EH (cell line): ENCODE measurements around the gene MYD88.

Experiments
- DNase-seq: peaks from one replicate; pipeline ENCODE4 v3.0.0-alpha.2; 2015; ENCODE audit warnings: low read depth

The MYD88 gene

GRCh38 chr3:38138349-38139190 lies at the start of gene MYD88:
TSS of gene MYD88 (plus strand) at chr3:38138661. CDS start at chr3:38138701, 40 bp downstream.
- DNase-seq, result peak; percentile 73

- DNase-seq, result no peak
Observed at GRCh38 chr3:38089163-38089562, 49.3 kb upstream of the MYD88 start.

- DNase-seq, result no peak
Observed at GRCh38 chr3:38090453-38090852, 48.0 kb upstream of the MYD88 start.

- DNase-seq, result no peak
Observed at GRCh38 chr3:38094999-38095398, 43.5 kb upstream of the MYD88 start.

GRCh38 chr3:38095669-38096483 lies 42.6 kb upstream of the MYD88 start:
- no peak for DNase-seq

GRCh38 chr3:38097446-38098375 lies 40.8 kb upstream of the MYD88 start:
- DNase-seq, result no peak

GRCh38 chr3:38098376-38098723 lies 40.1 kb upstream of the MYD88 start:
- no peak for DNase-seq

- no peak for DNase-seq
Observed at GRCh38 chr3:38099518-38099917, 38.9 kb upstream of the MYD88 start.

- no peak for DNase-seq
Observed at GRCh38 chr3:38100498-38100897, 38.0 kb upstream of the MYD88 start.

- DNase-seq, result no peak
Observed at GRCh38 chr3:38101811-38102443, 36.5 kb upstream of the MYD88 start.

- no peak for DNase-seq
Observed at GRCh38 chr3:38102444-38102814, 36.0 kb upstream of the MYD88 start.

GRCh38 chr3:38105525-38105924 lies 32.9 kb upstream of the MYD88 start:
- DNase-seq, result no peak

- DNase-seq, result no peak
Observed at GRCh38 chr3:38107911-38108648, 30.4 kb upstream of the MYD88 start.

GRCh38 chr3:38108649-38109579 lies 29.5 kb upstream of the MYD88 start:
- DNase-seq, result no peak

GRCh38 chr3:38109580-38110313 lies 28.7 kb upstream of the MYD88 start:
- no peak for DNase-seq

- no peak for DNase-seq
Observed at GRCh38 chr3:38110314-38111050, 28.0 kb upstream of the MYD88 start.

- DNase-seq, result no peak
Observed at GRCh38 chr3:38111201-38111600, 27.3 kb upstream of the MYD88 start.

- DNase-seq, result no peak
Observed at GRCh38 chr3:38111696-38112377, 26.6 kb upstream of the MYD88 start.
